ENCODE data around the gene CACNA1E. TPM values are rescaled to one million over a fixed set of nuclear protein-coding genes. Genes with fewer than 3 reads are reported as not detected.

The CACNA1E gene
- total RNA-seq, 4 donors from 2014 or later: 0.09 to 0.19 TPM; not detected in 2

DNA sequence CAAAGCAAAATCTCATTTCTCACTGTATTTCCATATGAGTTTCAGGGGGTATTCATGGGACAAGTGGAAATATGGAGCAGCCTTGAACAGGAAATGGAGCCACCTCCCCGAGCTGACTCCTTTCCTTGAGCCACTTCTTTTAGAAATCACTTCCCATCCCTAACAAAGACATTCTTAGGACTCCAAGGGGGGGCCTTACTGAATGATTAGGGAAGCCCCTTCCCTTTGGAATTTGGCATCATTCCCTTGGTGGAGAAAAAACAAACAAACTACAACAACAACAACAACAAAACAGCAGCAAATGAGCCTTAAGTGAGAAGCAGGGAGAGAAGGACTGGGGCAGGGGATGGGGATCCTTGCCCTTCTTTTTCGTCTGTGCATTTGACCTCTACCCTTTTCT, 299.9 kb downstream of the CACNA1E start:
- Histone ChIP-seq H3K36me3 (no peaks in the 10 kb centered on the region), H3K4me3 (no peak overlapping the region), H3K9me3 (no peaks in the 10 kb centered on the region), H3K27ac (no peak overlapping the region), H3K27me3 (no peaks in the 10 kb centered on the region), H3K4me1 (peaks cover 0 to 17% (median 5%) of the 10 kb centered on the region in 3 donors)
- 48 to 61% methylated on average over 2 of the region's 2 CpGs for WGBS, 2 donors
- intact Hi-C loops (cut with DNase I): no loop called here
- DNase-seq: no peak
- TF ChIP-seq POLR2A (IDR thresholded peaks at IDR 0.05): no peak
- TF ChIP-seq, protein P1, sequence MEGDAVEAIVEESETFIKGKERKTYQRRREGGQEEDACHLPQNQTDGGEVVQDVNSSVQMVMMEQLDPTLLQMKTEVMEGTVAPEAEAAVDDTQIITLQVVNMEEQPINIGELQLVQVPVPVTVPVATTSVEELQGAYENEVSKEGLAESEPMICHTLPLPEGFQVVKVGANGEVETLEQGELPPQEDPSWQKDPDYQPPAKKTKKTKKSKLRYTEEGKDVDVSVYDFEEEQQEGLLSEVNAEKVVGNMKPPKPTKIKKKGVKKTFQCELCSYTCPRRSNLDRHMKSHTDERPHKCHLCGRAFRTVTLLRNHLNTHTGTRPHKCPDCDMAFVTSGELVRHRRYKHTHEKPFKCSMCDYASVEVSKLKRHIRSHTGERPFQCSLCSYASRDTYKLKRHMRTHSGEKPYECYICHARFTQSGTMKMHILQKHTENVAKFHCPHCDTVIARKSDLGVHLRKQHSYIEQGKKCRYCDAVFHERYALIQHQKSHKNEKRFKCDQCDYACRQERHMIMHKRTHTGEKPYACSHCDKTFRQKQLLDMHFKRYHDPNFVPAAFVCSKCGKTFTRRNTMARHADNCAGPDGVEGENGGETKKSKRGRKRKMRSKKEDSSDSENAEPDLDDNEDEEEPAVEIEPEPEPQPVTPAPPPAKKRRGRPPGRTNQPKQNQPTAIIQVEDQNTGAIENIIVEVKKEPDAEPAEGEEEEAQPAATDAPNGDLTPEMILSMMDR (IDR thresholded peaks at IDR 0.05): no peak

GRCh38 chr1:181784039-181784683, 300.8 kb downstream of the CACNA1E start:
- Histone ChIP-seq H3K9me3 (no peaks in the 10 kb centered on the region), H3K36me3 (no peaks in the 10 kb centered on the region), H3K27me3 (no peaks in the 10 kb centered on the region), H3K4me1 (peaks cover 0 to 17% (median 5%) of the 10 kb centered on the region in 3 donors), H3K27ac (peak overlapping the region in 1 of 4 donors; percentile 38), H3K4me3 (no peak overlapping the region)
- 12 to 15% methylated on average over 3 of the region's 3 CpGs for WGBS, 2 donors
- intact Hi-C loops (cut with DNase I): no loop called here
- no peak for DNase-seq
- TF ChIP-seq, protein P1 (IDR thresholded peaks at IDR 0.05): no peak
- TF ChIP-seq POLR2A (IDR thresholded peaks at IDR 0.05): no peak

DNA sequence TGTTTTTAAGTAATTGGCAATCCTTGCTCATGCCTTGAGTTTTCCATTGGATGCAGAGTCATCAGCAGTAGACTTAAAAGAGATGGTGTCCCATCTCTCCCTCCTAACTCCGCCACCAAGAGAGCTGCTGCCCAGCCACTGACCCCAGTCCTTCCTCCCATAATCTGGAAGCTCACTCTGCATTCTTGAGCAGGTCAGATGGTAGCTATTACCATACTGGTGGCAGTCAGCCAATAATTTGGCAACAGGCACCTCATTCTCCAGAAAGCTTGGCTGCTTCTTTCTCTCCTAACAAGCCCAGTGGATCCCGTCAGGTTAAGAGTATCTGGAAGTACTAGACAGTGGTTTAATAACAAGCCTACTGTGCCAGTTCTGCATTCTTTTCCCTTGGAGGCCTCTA, 306.1 kb downstream of the CACNA1E start:
- Histone ChIP-seq H3K36me3 (no peaks in the 10 kb centered on the region), H3K4me3 (no peak overlapping the region), H3K27me3 (no peaks in the 10 kb centered on the region), H3K4me1 (peaks cover 0 to 8% (median 0%) of the 10 kb centered on the region in 3 donors), H3K9me3 (no peaks in the 10 kb centered on the region), H3K27ac (no peak overlapping the region)
- TF ChIP-seq, protein P1 (IDR thresholded peaks at IDR 0.05): no peak
- no peak for TF ChIP-seq POLR2A (IDR thresholded peaks at IDR 0.05)
- intact Hi-C loops (cut with DNase I): no loop called here
- no peak for DNase-seq
- 43 to 66% methylated on average over 2 of the region's 2 CpGs for WGBS, 2 donors

DNA sequence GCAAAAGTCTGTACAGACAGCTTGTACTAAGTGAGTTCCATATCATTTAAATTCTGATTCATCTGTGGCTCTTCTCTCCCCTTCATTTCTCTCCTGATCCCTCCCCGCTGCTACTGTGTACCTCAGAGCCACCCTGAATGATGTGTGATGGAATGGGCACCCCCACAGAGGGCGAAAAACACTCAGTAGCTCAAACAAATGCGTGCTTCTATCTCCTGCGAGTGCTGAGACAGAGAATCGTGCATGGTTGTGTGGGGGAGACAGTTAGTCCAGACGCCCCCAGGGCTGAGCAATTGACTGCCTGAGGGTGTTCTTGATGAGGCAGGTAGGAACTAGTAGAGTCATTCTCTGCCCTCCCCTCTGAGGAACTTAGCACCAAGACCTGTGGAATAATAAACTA, 308.4 kb downstream of the CACNA1E start:
- 67 to 86% methylated on average over 5 to 6 of the region's 6 CpGs for WGBS, 2 donors
- intact Hi-C loops (cut with DNase I): no loop called here
- H3K9me3 ChIP-seq: peaks cover 0 to 4% (median 0%) of the 10 kb centered on the region in 3 donors
- H3K4me3 ChIP-seq: no peak overlapping the region
- no peaks in the 10 kb centered on the region for H3K27me3 ChIP-seq
- H3K27ac ChIP-seq: no peak overlapping the region
- DNase-seq: no peak
- no peaks in the 10 kb centered on the region for H3K4me1 ChIP-seq
- H3K36me3 ChIP-seq: no peaks in the 10 kb centered on the region
- TF ChIP-seq, protein P1 (IDR thresholded peaks at IDR 0.05): no peak
- TF ChIP-seq POLR2A (IDR thresholded peaks at IDR 0.05): no peak

GRCh38 chr1:181793831-181794230, 310.5 kb downstream of the CACNA1E start:
- H3K27me3 ChIP-seq: peaks cover 0 to 7% (median 0%) of the 10 kb centered on the region in 4 donors
- H3K4me3 ChIP-seq: no peak overlapping the region
- intact Hi-C loops (cut with DNase I): no loop called here
- H3K9me3 ChIP-seq: peaks cover 0 to 4% (median 0%) of the 10 kb centered on the region in 3 donors
- TF ChIP-seq, protein P1 (IDR thresholded peaks at IDR 0.05): no peak
- no peak for TF ChIP-seq POLR2A (IDR thresholded peaks at IDR 0.05)
- no peak overlapping the region for H3K27ac ChIP-seq
- no peaks in the 10 kb centered on the region for H3K4me1 ChIP-seq
- no peaks in the 10 kb centered on the region for H3K36me3 ChIP-seq
- WGBS, 2 donors: 84 to 92% methylated on average over 7 of the region's 7 CpGs
- DNase-seq: no peak
